ENCODE measurements around the gene SEZ6L2.

Gene SEZ6L2

DNA sequence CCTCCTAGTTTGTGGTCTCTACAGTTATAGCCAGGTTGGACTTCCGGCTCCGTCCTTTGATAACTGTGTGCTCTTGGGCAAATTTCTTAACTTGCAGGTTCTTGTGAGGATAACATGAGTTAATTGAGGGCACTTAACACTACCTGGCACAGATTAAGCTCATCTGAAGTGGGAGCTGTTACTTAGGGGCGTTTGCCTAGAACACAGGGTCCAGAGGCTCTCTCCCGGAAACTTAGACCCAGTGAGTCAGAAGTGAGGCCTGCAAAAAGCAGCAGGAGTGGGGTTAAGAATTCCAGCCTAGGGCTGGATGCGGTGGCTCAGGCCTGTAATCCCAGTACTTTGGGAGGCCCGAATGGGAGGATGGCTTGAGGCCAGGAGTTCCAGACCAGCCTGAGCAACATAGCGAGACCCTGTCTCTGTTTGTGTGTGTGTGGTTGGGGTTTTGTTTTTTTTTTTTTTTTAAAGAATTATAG is 77.7 kb downstream of the SEZ6L2 start:
- no peak for TF ChIP-seq CTCF (IDR thresholded peaks at IDR 0.05; ENCODE audit: low read depth, low read length, missing control alignments)
- peak overlapping the region; percentile 90 for H3K4me3 ChIP-seq (ENCODE audit: low read depth, low read length)
- DNase-seq (ENCODE audit: low read depth), result no peak
